ENCODE measurements around the gene RASD1. TPM values are rescaled to one million over a fixed set of nuclear protein-coding genes. Genes with fewer than 3 reads are reported as not detected.

The RASD1 gene
- total RNA-seq, 1 donor from 2014 or later: 25.4 TPM

DNA sequence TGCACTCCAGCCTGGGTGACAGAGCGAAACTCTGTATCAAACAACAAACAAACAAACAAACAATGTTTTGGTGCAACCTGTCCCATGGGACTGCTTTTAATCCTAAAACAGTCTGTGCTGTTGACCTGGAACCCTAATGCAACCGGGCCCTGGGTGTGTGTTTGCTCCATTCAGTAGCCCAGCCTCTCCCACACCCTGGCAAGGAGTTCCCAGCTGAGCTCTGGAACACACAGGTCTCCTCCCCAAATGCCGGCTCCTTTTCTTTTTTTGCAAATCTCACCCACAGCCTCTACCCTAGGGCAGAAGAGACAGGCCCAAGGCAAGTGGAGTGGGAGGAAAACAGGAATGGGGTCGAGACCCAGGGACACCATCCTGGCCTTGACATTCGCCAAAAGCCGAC lies 29.8 kb upstream of the RASD1 start:
- TF ChIP-seq CTCF (IDR thresholded peaks at IDR 0.05; ENCODE audit: borderline replicate concordance): no peak
- Histone ChIP-seq H3K27me3 (ENCODE audit: low read depth) (no peaks in the 10 kb centered on the region), H3K36me3 (no peaks in the 10 kb centered on the region), H3K9me3 (replicated peaks) (no peaks in the 10 kb centered on the region), H3K4me3 (no peak overlapping the region), H3K4me1 (peaks cover 34% of the 10 kb centered on the region), H3K27ac (replicated peaks) (peak overlapping the region; percentile 88)
- no peak for DNase-seq
- intact Hi-C loops (cut with micrococcal nuclease): no loop called here

GRCh38 chr17:17525311-17525710 lies 29.1 kb upstream of the RASD1 start:
- H3K27me3 ChIP-seq (ENCODE audit: low read depth): no peaks in the 10 kb centered on the region
- no peak for DNase-seq
- H3K27ac ChIP-seq (replicated peaks): peak overlapping the region; percentile 88
- intact Hi-C loops (cut with micrococcal nuclease): no loop called here
- H3K9me3 ChIP-seq (replicated peaks): no peaks in the 10 kb centered on the region
- H3K36me3 ChIP-seq: peaks cover 6% of the 10 kb centered on the region
- no peak for TF ChIP-seq CTCF (IDR thresholded peaks at IDR 0.05; ENCODE audit: borderline replicate concordance)
- H3K4me1 ChIP-seq: peaks cover 34% of the 10 kb centered on the region
- H3K4me3 ChIP-seq: no peak overlapping the region

DNA sequence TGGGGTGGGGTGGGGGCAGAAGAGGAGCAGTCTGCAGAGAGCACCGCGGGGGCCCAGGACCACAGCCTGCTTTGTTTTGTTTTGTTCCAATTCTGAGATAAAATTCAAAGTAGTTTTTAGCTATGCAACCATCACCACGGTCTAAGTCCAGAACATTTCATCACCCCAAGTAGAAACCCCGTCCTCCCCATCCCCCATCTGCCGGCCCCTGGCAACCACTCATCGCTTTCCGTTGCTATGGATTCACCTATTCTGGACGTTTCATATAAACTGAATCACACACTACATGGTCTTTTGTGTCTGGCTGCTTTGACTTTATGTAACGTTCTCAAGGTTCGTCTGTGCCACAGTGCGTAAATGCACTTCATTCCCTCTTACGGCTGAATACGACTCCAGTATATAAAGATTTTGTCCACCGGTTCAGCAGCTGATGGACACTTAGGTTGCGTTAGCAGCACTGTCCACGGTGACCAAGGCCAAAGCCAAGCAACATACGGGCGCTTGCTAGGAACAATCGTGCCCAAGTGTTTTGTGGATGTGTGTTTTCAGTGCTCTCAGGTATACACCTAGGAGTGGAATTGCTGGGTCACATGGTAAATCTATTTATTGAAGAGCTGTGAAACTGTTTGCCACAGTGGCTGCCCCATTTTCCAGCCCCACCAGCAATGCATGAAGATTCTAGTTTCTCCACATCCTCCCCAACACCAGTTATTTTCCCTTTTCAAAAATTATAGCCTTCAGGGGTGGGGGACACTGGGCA lies 27.7 kb upstream of the RASD1 start:
- Histone ChIP-seq H3K4me3 (no peak overlapping the region), H3K4me1 (peaks cover 28% of the 10 kb centered on the region), H3K27me3 (ENCODE audit: low read depth) (no peaks in the 10 kb centered on the region), H3K9me3 (replicated peaks) (no peaks in the 10 kb centered on the region), H3K36me3 (peaks cover 7% of the 10 kb centered on the region), H3K27ac (replicated peaks) (no peak overlapping the region)
- no peak for DNase-seq
- intact Hi-C loops (cut with micrococcal nuclease): no loop called here
- no peak for TF ChIP-seq CTCF (IDR thresholded peaks at IDR 0.05; ENCODE audit: borderline replicate concordance)

DNA sequence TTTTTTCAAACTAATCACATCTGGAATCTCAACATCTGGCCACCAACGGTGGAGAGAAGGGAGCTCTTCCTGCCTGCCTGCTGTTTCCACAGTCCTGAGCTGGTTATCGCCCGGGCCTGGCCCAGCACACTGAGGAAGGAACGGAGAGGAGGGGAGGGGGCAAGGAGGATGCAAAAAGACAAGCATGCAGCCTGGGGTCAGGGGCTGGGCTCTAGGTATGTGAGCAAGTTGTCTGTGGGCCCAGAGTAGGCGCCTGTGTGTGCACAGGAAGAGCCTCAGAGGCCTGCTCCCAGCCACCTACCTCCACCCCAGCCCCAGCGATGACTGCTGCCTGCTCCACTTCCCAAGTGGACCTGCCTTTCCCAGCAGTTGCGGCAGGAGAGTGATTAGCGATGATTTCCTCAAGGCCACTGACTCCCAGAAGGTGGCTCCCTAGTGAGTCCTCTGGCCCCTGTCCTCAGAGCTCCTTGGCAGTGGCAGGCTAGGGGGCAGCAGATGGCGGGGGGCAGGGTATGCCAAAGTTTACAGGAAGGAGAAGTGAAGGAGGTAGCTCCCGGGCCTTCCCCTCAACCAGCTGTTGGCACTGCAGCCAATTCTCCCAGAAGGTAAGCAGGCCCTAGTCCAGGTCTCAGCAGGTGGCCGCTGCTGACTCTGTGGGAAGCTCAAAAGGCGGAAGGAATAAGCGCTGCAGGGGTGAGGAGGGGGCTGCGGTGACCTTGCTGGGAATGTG lies 27.0 kb upstream of the RASD1 start:
- intact Hi-C loops (cut with micrococcal nuclease): no loop called here
- DNase-seq: no peak
- no peak for TF ChIP-seq CTCF (IDR thresholded peaks at IDR 0.05; ENCODE audit: borderline replicate concordance)
- Histone ChIP-seq H3K27ac (replicated peaks) (no peak overlapping the region), H3K9me3 (replicated peaks) (no peaks in the 10 kb centered on the region), H3K36me3 (peaks cover 7% of the 10 kb centered on the region), H3K4me1 (peaks cover 21% of the 10 kb centered on the region), H3K4me3 (no peak overlapping the region), H3K27me3 (ENCODE audit: low read depth) (no peaks in the 10 kb centered on the region)

DNA sequence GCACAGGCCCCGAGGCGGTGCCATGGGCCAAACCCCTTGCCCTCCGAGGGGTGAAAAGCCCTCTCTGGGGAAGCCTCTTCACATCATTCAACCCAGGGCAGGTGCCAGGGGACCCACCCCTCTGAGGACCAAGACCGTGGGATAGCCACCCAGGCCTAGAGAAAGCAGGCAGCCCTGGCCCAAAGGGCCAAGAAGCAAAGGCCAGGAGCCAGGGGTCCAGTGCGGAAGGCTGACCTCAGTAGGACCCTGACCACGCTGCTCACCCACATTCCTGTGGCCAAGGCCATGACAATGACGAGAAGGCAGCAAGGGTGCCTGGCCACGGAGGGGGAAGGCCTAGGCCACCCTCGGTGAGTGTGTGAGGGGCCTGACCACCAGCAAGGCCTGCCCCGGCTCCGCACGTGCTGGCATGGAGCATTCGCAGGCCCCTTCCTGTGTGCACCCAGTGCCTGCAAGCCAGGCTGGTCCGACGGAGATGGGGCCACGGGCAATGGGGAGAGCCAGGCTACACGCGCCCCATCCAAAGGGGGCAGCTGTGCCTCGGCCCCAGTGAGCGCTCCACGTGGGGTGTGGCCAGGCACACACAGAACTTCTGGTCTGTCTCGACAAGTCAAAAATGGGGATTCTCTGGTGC lies 24.5 kb upstream of the RASD1 start:
- Histone ChIP-seq H3K27me3 (ENCODE audit: low read depth) (no peaks in the 10 kb centered on the region), H3K27ac (replicated peaks) (no peak overlapping the region), H3K36me3 (peaks cover 7% of the 10 kb centered on the region), H3K4me1 (no peaks in the 10 kb centered on the region), H3K4me3 (no peak overlapping the region), H3K9me3 (replicated peaks) (no peaks in the 10 kb centered on the region)
- intact Hi-C loops (cut with micrococcal nuclease): no loop called here
- no peak for DNase-seq
- no peak for TF ChIP-seq CTCF (IDR thresholded peaks at IDR 0.05; ENCODE audit: borderline replicate concordance)
